HEK293 (cell line): ENCODE results near the gene CHD5.

Experiments used
- CTCF ChIP-seq: fragments of 450-650 bp; formaldehyde crosslinking; IDR thresholded peaks from 2 replicates; pipeline ENCODE4 v1.5.1; 2016; ENCODE audit warnings: missing biosample characterization, missing genetic modification characterization
- TCF7L2 ChIP-seq: IDR thresholded peaks from 2 replicates; pipeline ENCODE4 v1.6.1; 2011; ENCODE audit warnings: low read depth, mild to moderate bottlenecking, inconsistent platforms, low read length, moderate library complexity, borderline replicate concordance
- ZNF121 ChIP-seq: fragments of 450-650 bp; formaldehyde crosslinking; IDR thresholded peaks from 2 replicates; pipeline ENCODE4 v1.5.1; 2016; ENCODE audit warnings: missing biosample characterization, missing genetic modification characterization
- ZNF449 ChIP-seq: fragments of 450-650 bp; formaldehyde crosslinking; IDR thresholded peaks from 2 replicates; pipeline ENCODE4 v1.5.1; 2017; ENCODE audit warnings: missing biosample characterization, mild to moderate bottlenecking, missing genetic modification characterization, moderate library complexity
- ZNF600 ChIP-seq: fragments of 450-650 bp; formaldehyde crosslinking; IDR thresholded peaks from 2 replicates; pipeline ENCODE4 v1.5.1; 2016; ENCODE audit warnings: missing biosample characterization, missing genetic modification characterization
- ZNF629 ChIP-seq: fragments of 450-650 bp; formaldehyde crosslinking; IDR thresholded peaks from 2 replicates; pipeline ENCODE4 v1.5.1; 2017; ENCODE audit warnings: missing biosample characterization, missing genetic modification characterization
- ZNF792 ChIP-seq: fragments of 450-650 bp; formaldehyde crosslinking; IDR thresholded peaks from 2 replicates; pipeline ENCODE4 v1.5.1; 2016; ENCODE audit warnings: missing biosample characterization, missing genetic modification characterization
- ZSCAN30 ChIP-seq: fragments of 450-650 bp; IDR thresholded peaks from 2 replicates; pipeline ENCODE4 v1.5.1; 2018; ENCODE audit warnings: missing biosample characterization, mild to moderate bottlenecking, missing genetic modification characterization, moderate library complexity

- no peak for TF ChIP-seq TCF7L2
- peak; percentile 88 for TF ChIP-seq ZNF600 (tag by site-specific recombination)
- TF ChIP-seq CTCF (tag by site-specific recombination), result no peak
- TF ChIP-seq ZNF449 (tag by site-specific recombination), result no peak
- no peak for TF ChIP-seq ZNF629 (tag by site-specific recombination)
- no peak for TF ChIP-seq ZNF792
- TF ChIP-seq ZSCAN30, result no peak
- no peak for TF ChIP-seq ZNF121 (tag by site-specific recombination)
These were observed 52.4 kb downstream of the CHD5 start for GRCh38 chr1:6127587-6128163.
